NCI-H345 treated with DMSO at 0.1 percent for 48 hours (cell line): ENCODE measurements around the gene CD40.
"Not testable (repeated sequence)": the region's sequence is repeated elsewhere in the genome, so short reads cannot be mapped to it uniquely, and the experiment has no call there.

Source experiments
- DNase-seq: peaks from one replicate; lab custom pipeline; 2025; ENCODE audit not compliant: unreplicated experiment; lab: John Stamatoyannopoulos, UW

CD40 gene

DNA sequence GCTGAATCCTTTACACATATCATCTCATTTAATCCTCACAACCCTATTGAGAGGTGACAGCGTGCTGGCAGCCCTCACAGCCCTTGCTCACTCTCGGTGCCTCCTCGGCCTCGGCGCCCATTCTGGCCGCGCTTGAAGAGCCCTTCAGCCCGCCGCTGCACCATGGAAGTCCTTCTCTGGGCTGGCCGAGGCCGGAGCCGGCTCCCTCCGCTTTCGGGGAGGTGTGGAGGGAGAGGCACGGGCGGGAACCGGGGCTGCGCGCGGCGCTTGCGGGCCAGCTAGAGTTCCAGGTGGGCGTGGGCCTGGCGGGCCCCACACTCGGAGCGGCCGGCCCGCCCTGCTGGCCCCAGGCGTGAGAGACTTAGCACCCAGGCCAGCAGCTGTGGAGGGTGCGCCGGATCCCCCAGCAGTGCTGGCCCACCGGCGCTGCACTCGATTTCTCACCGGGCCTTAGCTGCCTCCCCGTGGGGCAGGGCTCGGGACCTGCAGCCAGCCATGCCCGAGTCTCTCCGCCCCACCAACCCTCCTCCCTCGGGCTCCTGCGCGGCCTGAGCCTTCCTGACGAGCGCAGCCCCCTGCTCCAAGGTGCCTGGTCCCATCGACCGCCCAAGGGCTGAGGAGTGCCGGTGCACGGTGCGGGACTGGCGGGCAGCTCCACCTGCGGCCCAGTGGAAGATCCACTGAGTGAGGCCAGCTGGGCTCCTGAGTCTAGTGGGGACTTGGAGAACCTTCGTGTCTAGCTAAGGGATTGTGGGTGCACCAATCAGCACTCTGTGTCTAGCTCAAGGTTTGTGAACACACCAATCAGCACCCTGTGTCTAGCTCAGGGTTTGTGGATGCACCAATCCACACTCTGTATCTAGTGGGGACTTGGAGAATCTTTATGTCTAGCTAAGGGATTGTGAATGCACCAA is 26.2 kb upstream of the CD40 start:
- DNase-seq = not testable (repeated sequence)

GRCh38 chr20:46093531-46093930 is 24.6 kb upstream of the CD40 start:
- no peak for DNase-seq

DNA sequence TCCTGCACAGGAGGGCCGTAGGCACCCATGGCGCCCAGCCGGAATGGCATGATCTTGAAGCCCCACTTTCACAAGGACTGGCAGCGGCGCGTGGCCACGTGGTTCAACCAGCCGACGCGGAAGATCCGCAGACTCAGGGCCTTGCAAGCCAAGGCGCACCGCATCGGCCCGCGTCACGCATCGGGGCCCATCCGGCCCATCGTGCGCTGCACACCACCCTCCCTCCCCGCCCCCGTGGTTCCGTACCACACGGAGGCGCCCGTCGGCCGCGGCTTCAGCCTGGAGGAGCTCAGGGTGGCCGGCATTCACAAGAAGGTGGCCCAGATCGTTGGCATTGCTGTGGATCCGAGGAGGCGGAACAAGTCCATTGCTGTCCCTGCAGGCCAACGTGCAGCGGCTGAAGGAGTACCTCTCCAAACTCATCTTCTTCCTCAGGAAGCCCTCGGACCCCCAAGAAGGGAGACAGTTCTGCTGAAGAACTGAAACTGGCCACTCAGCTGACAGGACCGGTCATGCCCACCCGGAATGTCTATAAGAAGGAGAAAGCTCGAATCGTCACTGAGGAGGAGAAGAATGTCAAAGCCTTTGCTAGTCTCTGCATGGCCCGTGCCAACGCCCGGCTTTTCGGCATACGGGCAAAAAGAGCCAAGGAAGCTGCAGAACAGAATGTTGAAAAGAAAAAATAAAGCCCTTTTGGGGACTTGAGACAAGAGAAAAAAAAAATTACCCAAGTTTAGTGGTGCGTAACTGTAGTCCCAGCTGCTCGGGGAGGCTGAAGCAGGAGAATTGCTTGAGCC is 18.4 kb upstream of the CD40 start:
- no peak for DNase-seq

DNA sequence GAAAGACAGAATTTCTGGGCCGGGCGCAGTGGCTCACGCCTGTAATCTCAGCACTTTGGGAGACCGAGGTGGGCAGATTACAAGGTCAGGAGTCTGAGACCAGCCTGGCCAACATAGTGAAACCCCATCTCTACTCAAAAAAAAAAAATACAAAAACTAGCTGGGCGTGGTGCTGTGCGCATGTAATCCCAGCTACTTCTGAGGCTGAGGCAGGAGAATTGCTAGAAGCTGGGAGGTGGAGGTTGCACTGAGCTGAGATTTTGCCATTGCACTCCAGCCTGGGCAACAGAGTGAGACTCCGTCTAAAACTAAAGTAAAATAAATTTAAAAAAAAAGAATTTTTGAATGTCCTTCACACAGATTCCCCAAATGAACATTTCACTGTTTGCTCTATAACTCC is 17.7 kb upstream of the CD40 start:
- not testable (repeated sequence) for DNase-seq

- no peak for DNase-seq
Observed at GRCh38 chr20:46100988-46101387, 17.1 kb upstream of the CD40 start.

DNA sequence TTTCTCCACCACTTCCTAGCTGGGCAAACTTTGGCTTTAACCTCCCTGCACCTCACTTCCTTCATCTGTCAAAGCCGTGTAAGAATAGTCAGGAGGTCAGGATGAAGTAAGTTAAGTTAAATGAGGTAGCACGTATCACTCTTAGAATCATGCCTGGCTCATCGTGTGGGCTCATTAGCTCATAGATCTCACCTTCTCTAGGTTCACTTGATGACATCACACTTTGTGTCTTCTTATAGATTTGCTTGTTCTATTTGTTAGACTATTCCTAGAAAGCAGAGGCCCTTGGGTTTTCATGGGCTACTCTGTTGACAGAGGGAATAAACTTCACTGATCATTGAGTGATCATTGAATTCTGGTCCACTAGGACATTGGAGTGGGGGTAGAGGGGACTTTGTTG is 16.2 kb upstream of the CD40 start:
- no peak for DNase-seq

DNA sequence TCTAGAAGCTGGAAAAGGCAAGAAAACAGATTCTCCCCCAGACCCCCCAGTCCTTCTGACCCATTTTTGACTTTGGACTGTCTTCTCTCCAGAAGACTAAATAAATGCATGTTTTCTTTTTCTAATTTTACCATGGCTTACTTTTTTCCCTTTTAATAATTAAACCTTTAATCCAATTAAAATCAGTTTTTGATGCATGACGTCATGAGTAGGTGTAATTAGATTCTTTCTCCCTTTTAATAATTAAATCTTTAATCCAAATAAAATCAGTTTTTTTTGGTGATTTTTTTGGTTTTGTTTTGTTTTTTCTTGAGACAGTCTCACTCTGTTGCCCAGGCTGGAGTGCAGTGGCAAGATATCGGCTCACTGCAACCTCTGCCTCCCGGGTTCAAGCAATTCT is 15.2 kb upstream of the CD40 start:
- DNase-seq = no peak

DNA sequence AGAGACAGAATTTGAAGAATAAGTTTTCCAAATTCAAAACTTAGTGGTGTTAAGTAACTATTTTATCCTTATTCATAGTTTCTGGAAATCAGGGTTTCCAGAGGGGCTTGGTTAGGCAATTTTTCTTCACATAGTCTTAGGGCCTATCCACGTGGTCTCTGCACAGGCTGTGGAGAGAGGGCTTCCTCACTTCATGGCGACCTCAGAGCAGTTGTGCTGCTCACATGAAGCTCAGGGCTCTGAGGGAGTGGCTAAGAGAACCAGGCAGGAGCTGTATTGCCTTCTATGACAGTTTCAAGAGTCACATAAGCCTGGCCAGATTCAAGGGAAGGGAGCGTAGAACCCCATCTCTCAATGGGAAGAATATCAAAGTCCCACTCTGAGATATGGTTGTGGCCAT is 13.9 kb upstream of the CD40 start:
- no peak for DNase-seq

- DNase-seq = no peak
Observed at GRCh38 chr20:46107061-46107460, 11.1 kb upstream of the CD40 start.

- DNase-seq = no peak
Observed at GRCh38 chr20:46108435-46108841, 9.7 kb upstream of the CD40 start.

- DNase-seq = no peak
Observed at GRCh38 chr20:46108976-46109375, 9.1 kb upstream of the CD40 start.

DNA sequence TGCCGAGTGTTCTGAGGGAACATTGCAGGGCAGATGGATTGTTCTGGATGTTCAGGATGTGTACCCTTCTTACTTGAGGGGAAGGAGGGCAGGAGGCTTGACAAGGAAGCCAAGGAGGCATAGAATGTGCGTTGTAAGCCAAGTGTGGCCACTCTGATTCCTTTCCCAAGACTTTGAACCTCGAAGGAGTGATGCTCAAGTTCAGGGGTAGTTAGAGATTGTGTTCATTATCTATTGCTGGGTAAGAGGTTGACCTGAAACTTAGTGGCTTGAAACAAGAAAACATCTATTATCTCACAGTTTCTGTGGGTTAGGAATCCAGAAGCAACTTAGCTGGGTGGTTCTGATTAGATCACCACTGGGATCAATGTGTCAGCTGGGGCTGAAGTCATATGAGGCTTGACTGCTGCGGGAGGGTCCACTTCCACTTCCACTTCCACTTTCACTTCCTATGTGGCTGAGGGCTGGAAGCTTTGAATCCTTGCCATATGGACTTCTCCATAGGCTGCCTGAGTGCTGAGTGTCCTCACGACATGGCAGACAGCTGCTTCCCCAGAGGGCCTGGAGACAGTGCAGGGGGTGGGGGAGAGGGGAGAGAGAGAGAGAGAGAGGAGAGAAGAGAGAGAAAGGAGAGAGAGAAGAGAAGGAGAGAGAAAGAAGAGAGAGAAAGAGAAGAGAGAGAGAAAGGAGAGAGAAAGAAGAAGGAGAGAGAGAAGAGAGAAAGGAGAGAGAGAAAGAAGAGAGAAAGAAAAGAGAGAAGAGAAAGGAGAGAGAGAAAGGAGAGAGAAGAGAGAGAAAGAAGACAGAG is 6.9 kb upstream of the CD40 start:
- no peak for DNase-seq

- no peak for DNase-seq
Observed at GRCh38 chr20:46111836-46112212, 6.3 kb upstream of the CD40 start.

- no peak for DNase-seq
Observed at GRCh38 chr20:46112430-46113112, 5.5 kb upstream of the CD40 start.

GRCh38 chr20:46113113-46113470 is 5.0 kb upstream of the CD40 start:
- no peak for DNase-seq

- no peak for DNase-seq
Observed at GRCh38 chr20:46114449-46114848, 3.7 kb upstream of the CD40 start.

- DNase-seq = no peak
Observed at GRCh38 chr20:46118481-46119020, 437 bp downstream of the CD40 start.

- no peak for DNase-seq
Observed at GRCh38 chr20:46119028-46119546, 973 bp downstream of the CD40 start.

DNA sequence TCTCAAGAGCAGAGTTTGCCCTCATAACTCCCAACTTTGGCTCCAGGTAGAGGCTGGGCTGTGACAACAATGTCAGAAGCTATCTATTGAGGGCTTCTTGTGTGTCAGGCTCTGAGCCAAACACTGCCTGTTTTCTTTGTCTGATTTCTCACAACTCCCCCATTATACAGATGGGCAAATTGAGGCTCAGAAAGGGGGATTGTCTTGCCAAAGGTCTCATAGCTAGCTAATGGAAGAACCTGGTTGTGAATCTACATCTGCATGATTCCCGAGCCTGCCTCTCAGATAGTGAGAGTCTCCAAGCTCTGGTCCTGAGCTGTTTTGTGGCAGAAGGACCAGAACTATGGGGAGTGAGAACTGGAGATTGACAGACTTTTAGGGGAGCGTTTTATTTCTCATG is 1.4 kb downstream of the CD40 start:
- no peak for DNase-seq

DNA sequence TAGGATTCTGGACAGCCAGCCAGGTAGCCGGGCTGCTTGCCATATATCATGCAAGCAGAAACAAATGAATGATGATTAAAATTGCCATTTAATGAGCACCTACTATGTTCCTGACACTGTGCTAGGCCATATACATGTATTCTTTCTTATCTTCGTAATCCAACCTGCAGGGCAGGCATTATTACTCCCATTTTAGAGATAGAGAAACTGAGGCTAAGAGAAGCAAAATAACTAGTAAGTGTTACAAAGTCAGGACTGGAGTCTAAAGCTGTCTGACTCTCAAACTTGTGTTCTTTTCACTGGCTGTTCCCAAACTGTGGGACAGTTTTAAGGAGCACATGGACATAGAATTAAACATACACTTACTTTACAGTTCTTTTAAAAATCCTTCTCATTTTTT is 2.0 kb downstream of the CD40 start:
- DNase-seq = no peak
